ENCODE measurements around the gene ITPR1.

DNA sequence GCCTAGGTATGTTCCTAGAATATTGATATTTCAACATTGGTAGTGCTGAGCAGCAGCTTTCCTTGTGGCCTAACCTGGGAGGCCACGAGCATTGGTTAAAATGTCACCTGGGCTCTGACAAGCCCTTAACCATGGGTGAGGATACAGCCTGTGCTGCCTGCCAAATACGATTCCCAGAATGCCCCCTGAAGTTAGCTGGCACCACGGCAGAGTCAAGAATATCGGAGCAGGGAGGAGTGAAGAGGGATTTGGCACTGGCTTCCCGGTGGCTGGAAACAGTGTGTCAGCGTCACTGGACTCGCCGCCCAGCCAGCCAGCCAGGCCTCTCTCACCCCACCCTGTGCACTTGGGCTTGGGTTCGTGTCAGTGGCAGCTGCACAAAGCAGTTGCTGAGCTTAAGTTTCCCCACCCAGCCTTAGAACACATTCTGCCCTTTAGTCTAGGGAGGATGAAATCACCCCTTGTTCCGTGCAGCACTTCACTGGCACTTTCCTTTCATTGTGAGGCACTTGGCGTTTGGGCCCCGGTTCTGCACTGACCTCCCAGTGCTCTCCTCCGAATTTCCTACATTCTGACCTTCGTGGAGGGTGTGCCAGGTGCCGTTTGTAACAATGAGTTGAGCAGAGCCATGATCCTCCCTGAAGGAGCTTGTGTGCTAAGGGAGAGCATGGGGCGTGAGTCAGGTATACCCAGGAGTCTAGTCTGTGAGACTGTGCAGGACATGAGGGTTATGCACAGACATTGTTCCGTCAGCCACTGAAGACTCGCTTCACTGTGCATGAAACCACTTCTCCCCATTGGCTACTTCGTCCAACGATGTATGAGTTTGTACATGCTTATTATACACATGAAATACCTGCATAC lies 333.3 kb downstream of the ITPR1 start:
- TF ChIP-seq RFX5 (IDR thresholded peaks at IDR 0.05; ENCODE audit: low read depth, low read length) = no peak
- no peak for TF ChIP-seq RCOR1 (IDR thresholded peaks at IDR 0.05; ENCODE audit: insufficient replicate concordance, low read length)
- TF ChIP-seq, protein P1, sequence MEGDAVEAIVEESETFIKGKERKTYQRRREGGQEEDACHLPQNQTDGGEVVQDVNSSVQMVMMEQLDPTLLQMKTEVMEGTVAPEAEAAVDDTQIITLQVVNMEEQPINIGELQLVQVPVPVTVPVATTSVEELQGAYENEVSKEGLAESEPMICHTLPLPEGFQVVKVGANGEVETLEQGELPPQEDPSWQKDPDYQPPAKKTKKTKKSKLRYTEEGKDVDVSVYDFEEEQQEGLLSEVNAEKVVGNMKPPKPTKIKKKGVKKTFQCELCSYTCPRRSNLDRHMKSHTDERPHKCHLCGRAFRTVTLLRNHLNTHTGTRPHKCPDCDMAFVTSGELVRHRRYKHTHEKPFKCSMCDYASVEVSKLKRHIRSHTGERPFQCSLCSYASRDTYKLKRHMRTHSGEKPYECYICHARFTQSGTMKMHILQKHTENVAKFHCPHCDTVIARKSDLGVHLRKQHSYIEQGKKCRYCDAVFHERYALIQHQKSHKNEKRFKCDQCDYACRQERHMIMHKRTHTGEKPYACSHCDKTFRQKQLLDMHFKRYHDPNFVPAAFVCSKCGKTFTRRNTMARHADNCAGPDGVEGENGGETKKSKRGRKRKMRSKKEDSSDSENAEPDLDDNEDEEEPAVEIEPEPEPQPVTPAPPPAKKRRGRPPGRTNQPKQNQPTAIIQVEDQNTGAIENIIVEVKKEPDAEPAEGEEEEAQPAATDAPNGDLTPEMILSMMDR (conservative IDR thresholded peaks at IDR 0.05; ENCODE audit: low read depth, low read length) = no peak
- no peak for TF ChIP-seq MAZ (IDR thresholded peaks at IDR 0.05; ENCODE audit: borderline replicate concordance, low read depth, low read length)
- TF ChIP-seq MAFK (IDR thresholded peaks at IDR 0.05; ENCODE audit: low read depth, low read length) = no peak
- TF ChIP-seq POLR2A (IDR thresholded peaks at IDR 0.05; ENCODE audit: low read depth, low read length) = no peak
- no peak for TF ChIP-seq SMC3 (IDR thresholded peaks at IDR 0.05; ENCODE audit: low read depth, low read length)
- TF ChIP-seq MXI1 (IDR thresholded peaks at IDR 0.05; ENCODE audit: borderline replicate concordance, low read depth, low read length) = no peak
- TF ChIP-seq BHLHE40 (IDR thresholded peaks at IDR 0.05; ENCODE audit: low read depth, low read length) = no peak
- TF ChIP-seq NFE2L2 (IDR thresholded peaks at IDR 0.05; ENCODE audit: low read depth, low read length) = no peak
- no peak for TF ChIP-seq FOS (IDR thresholded peaks at IDR 0.05; ENCODE audit: low read depth, low read length)
- no peak for TF ChIP-seq RAD21 (IDR thresholded peaks at IDR 0.05; ENCODE audit: low read length)
- TF ChIP-seq, protein P2, sequence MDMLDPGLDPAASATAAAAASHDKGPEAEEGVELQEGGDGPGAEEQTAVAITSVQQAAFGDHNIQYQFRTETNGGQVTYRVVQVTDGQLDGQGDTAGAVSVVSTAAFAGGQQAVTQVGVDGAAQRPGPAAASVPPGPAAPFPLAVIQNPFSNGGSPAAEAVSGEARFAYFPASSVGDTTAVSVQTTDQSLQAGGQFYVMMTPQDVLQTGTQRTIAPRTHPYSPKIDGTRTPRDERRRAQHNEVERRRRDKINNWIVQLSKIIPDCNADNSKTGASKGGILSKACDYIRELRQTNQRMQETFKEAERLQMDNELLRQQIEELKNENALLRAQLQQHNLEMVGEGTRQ (IDR thresholded peaks at IDR 0.05; ENCODE audit: low read depth, low read length) = no peak
- TF ChIP-seq ELK1 (IDR thresholded peaks at IDR 0.05; ENCODE audit: borderline replicate concordance, low read depth, low read length) = no peak
